Posterior cingulate gyrus (tissue), 11 donors: ENCODE measurements around the gene GNAL.

Experiments
- DNase-seq, 10 donors: peaks; one replicate each; pipeline versions ENCODE4 v3.0.0 to v3.0.0-alpha.2; 2020 to 2021; ENCODE audit warnings: mixed read lengths in 3 of 10
- intact Hi-C: fragments of 100-400 bp; cut with DNase I; formaldehyde crosslinking; loops from one replicate; pipeline ENCODE4 v1.15.1; 2023

The GNAL gene

GRCh38 chr18:11719050-11719449 lies 30.0 kb downstream of the GNAL start:
- DNase-seq: no peak
- intact Hi-C loops: no loop called here

DNA sequence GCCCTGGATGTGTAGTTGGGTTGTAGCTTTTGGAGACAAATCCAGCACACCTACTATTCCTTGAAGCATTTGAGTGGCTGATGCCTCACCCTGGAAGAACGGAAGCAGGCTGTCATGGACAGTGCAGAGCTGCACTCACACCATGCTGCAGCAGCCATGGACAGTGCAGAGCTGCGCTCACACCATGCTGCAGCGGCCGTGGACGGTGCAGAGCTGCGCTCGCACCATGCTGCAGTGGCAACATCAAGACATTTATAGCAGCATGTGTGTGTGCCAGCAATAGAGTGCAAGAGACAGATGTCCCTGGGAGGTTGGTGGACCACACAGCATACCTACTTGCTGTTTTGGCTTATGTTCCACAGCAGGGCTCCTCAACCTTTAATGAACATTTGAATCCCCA lies 30.6 kb downstream of the GNAL start:
- intact Hi-C loops: no loop called here
- DNase-seq: no peak

- intact Hi-C loops: no loop called here
- DNase-seq: no peak
These were observed 32.7 kb downstream of the GNAL start for GRCh38 chr18:11721720-11722119.

GRCh38 chr18:11724781-11725180 lies 35.7 kb downstream of the GNAL start:
- DNase-seq: no peak
- intact Hi-C loops: no loop called here

GRCh38 chr18:11726556-11726955 lies 37.5 kb downstream of the GNAL start:
- no peak for DNase-seq
- intact Hi-C loops: no loop called here

GRCh38 chr18:11728249-11728648 lies 39.2 kb downstream of the GNAL start:
- DNase-seq: no peak
- intact Hi-C loops: no loop called here

DNA sequence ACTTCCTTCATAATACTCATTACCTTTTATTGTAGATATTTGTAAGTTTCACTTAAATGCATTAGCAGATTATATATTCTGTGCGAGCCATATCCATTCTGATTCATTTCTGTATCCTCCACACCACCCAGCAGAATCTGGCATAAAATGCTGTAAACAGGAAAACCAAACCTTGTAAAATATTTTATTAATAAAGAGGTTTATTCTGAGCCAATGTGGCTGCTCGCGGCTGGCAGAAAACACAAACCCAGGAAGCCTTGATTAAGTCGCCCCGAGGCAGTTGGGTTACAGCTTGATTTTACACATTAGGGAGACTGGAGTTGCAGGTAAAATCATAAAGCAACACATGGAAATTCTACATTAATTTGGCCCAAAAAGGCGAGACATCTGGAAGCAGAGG lies 40.5 kb downstream of the GNAL start:
- no peak for DNase-seq

DNA sequence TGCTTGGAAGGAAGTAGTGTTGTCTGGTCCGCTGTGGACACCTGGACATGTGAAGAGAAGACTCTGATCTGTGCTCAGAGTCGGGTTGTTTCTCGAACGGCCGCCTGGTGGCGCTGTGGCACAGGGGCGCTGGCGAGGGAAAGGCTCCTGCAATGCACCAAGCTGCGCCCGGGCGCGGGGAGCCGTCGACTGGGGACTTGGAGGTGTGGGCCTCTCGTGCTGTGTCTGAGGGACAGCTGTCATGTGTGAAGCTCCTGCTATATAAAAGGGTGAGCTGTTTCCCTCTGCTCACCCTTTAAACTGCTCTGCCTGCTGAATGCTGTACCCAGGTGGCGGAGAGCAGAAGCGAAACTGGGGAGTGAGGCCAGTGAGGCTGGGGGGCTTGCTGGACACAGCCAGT lies 44.0 kb downstream of the GNAL start:
- peak; percentile 71 to 97 (median 82) for DNase-seq
- intact Hi-C loops: loop anchor here (2.0 to 10.0 kb wide), 3 partner anchors 78 to 306 kb away; no protein-coding TSS in a partner anchor

More for the DNA sequence above, 40.5 kb downstream of the GNAL start:
- intact Hi-C loops: no loop called here

GRCh38 chr18:11736656-11737055 lies 47.6 kb downstream of the GNAL start:
- intact Hi-C loops: loop anchor here (10.0 kb wide), 2 partner anchors 82 to 108 kb away; no protein-coding TSS in a partner anchor
- no peak for DNase-seq

- DNase-seq: no peak
- intact Hi-C loops: loop anchor here (10.0 kb wide), 2 partner anchors 85 to 105 kb away; no protein-coding TSS in a partner anchor
These were observed 50.8 kb downstream of the GNAL start for GRCh38 chr18:11739893-11740292.

DNA sequence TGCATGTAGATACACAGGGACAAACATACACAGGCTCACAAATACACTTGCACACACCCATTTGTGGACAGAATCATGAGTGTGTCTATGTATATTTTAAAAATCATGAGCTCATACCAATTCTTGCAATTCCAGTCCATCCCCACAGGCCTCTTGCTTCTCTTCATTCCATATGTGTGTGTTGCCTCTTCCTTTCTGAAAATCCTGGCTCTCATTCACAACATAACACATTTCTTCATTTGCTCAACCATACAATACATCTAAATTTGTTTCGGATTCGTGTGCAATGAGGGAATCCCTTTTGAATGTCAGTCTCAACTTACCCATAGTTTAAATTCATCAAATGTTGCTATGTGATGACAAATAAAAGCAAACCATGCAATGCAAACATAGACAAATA lies 51.4 kb downstream of the GNAL start:
- intact Hi-C loops: no loop called here
- no peak for DNase-seq

- DNase-seq: no peak
- intact Hi-C loops: no loop called here
These were observed 52.6 kb downstream of the GNAL start for GRCh38 chr18:11741505-11742145.

GRCh38 chr18:11745521-11745920 lies 56.5 kb downstream of the GNAL start:
- no peak for DNase-seq
- intact Hi-C loops: no loop called here

- intact Hi-C loops: no loop called here
- no peak for DNase-seq
These were observed 58.2 kb downstream of the GNAL start for GRCh38 chr18:11747286-11747685.

- intact Hi-C loops: no loop called here
- DNase-seq: peak in 1 of 10 donors; percentile 73
These were observed 58.7 kb downstream of the GNAL start for GRCh38 chr18:11747731-11748130.

GRCh38 chr18:11749305-11749704 lies 60.2 kb downstream of the GNAL start:
- intact Hi-C loops: no loop called here
- no peak for DNase-seq

DNA sequence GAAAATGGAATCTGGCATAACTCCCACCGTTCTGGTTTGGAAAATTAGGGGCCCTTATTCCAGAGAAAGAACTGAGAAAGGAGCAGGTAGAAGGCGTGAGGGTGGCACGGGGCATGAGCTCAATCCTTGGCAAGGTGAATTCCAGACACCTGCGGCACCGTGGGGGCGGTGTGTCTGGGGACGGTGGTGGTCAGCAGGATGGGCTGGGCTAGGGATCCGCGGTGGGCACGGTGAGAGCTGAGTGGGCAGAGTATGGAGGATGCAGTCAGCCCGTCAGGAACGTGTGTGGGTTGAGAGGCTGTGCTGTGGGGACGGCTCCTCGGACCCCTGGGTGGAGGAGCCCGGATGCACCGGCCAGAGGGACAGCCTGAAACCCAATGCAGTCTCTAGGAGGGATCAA lies 61.1 kb downstream of the GNAL start:
- intact Hi-C loops: no loop called here
- no peak for DNase-seq

DNA sequence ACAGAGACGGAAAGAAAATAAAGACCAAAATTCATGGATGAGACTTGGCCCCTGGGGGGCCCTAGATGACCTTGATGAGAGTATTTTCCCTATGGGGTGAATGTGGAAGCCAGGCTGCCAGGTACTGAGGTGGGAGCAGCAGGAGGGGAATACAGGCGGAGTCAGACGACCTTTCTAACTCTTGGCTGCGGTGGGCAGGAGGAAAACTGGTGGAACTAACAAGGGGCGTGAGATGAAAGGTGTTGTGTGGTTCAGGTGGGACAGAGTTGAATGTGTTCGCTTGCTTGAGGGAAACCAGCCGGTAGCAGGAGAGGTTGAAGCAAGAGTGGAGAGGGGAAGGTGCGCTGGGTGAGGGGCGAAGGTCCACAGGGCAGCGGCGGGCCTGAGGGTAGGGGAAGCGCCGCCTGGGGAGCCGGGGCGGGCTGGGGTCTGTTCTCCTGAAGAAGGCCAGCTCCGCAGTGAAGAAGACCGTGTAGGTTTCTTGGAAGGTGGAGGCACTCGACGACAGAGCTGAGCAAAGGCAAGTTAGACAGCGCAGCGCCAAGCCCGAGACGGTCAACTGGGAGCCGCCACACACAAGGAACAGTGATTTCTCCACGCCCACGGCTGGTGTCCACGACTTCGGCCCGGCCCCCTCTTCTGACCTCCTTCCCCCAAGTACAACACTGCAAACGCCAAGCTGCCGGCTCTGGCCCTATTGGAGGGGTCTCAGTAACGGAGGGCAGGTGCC lies 61.7 kb downstream of the GNAL start:
- intact Hi-C loops: no loop called here
- DNase-seq: no peak

GRCh38 chr18:11751341-11752115 lies 62.5 kb downstream of the GNAL start:
- intact Hi-C loops: no loop called here
- peak in 6 of 10 donors; percentile 27 to 90 (median 50) for DNase-seq

- DNase-seq: peak in 1 of 10 donors; percentile 70
- intact Hi-C loops: no loop called here
These were observed 63.2 kb downstream of the GNAL start for GRCh38 chr18:11752116-11752911.
